GM12873 (cell line): ENCODE data around the gene TNFRSF4.

Experiments used
- CTCF ChIP-seq: IDR thresholded peaks from 2 replicates; pipeline ENCODE4 v1.5.1; 2012; ENCODE audit warnings: low read depth, mild to moderate bottlenecking, moderate library complexity, low read length, control low read depth; ENCODE audit not compliant: insufficient read depth; ENCODE audit errors: missing control alignments

Gene TNFRSF4

GRCh38 chr1:1229770-1230169 is 15.8 kb upstream of the TNFRSF4 start:
- TF ChIP-seq CTCF: no peak

- no peak for TF ChIP-seq CTCF
Measured at GRCh38 chr1:1228596-1229321, 14.8 kb upstream of the TNFRSF4 start.

GRCh38 chr1:1228187-1228586 is 14.2 kb upstream of the TNFRSF4 start:
- TF ChIP-seq CTCF: no peak

- TF ChIP-seq CTCF: no peak
Measured at GRCh38 chr1:1227386-1227785, 13.4 kb upstream of the TNFRSF4 start.

- TF ChIP-seq CTCF: no peak
Measured at GRCh38 chr1:1226566-1227362, 12.8 kb upstream of the TNFRSF4 start.

- no peak for TF ChIP-seq CTCF
Measured at GRCh38 chr1:1225913-1226312, 12.0 kb upstream of the TNFRSF4 start.

GRCh38 chr1:1225238-1225845 is 11.4 kb upstream of the TNFRSF4 start:
- no peak for TF ChIP-seq CTCF
